Keratinocyte (primary cell): ENCODE data around the gene CECR2. TPM values are rescaled to one million over a fixed set of nuclear protein-coding genes. Genes with fewer than 3 reads are reported as not detected.

Source experiments
- DNase-seq: peaks from one replicate; pipeline ENCODE4 v3.0.0-alpha.2; 2011; ENCODE audit warnings: low read depth, missing footprints, low spot score
- FAIRE-seq: peaks from 2 replicates; lab custom pipeline; 2011; peaks lifted over from hg19 to GRCh38; lab: Jason Lieb, UNC
- H2AFZ ChIP-seq: 2 replicates; pipeline ENCODE4 v1.6.0; 2012; ENCODE audit warnings: low read length, control low read depth, inconsistent platforms; ENCODE audit not compliant: control insufficient read depth
- H3K27ac ChIP-seq: 2 replicates; pipeline ENCODE4 v1.5.1; 2011; ENCODE audit warnings: low read length; ENCODE audit not compliant: control insufficient read depth, insufficient read depth
- H3K27me3 ChIP-seq: 3 replicates; pipeline ENCODE4 v1.6.0; 2011; ENCODE audit warnings: low read length; ENCODE audit not compliant: control insufficient read depth, insufficient read depth; ENCODE audit errors: extremely low read depth
- H3K36me3 ChIP-seq, 2 experiments: 2 replicates in 1 of 2; 3 replicates in 1 of 2; pipeline ENCODE4 v1.5.1; 2011; ENCODE audit warnings: low read length in 2 of 2, mild to moderate bottlenecking in 1 of 2; ENCODE audit not compliant: control insufficient read depth in 2 of 2, insufficient read depth in 2 of 2; ENCODE audit errors: extremely low read depth in 1 of 2
- H3K4me1 ChIP-seq: 3 replicates; pipeline ENCODE4 v1.5.1; 2011; ENCODE audit warnings: low read length; ENCODE audit not compliant: control insufficient read depth, insufficient read depth; ENCODE audit errors: extremely low read depth
- H3K4me2 ChIP-seq: 3 replicates; pipeline ENCODE4 v1.6.0; 2011; ENCODE audit warnings: low read depth, low read length; ENCODE audit not compliant: control insufficient read depth, insufficient read depth; ENCODE audit errors: extremely low read depth
- H3K4me3 ChIP-seq, 3 experiments: fragments of 200-600 bp in 1 of 3; sonication (generic) in 1 of 3; 2 replicates in 2 of 3; 3 replicates in 1 of 3; pipeline ENCODE4 v1.5.1; 2011 to 2016; ENCODE audit warnings: low read length in 3 of 3, mild to moderate bottlenecking in 3 of 3, control low read depth in 2 of 3, inconsistent platforms in 1 of 3, low read depth in 1 of 3, mixed read lengths in 1 of 3, mixed run types in 1 of 3, moderate library complexity in 1 of 3; ENCODE audit not compliant: control insufficient read depth in 2 of 3, insufficient read depth in 2 of 3; ENCODE audit errors: extremely low read depth in 1 of 3
- H3K79me2 ChIP-seq: 2 replicates; pipeline ENCODE4 v1.6.0; 2012; ENCODE audit warnings: low read length; ENCODE audit not compliant: control insufficient read depth, insufficient read depth
- H3K9ac ChIP-seq: 3 replicates; pipeline ENCODE4 v1.6.0; 2011; ENCODE audit warnings: low read length; ENCODE audit not compliant: control insufficient read depth, insufficient read depth; ENCODE audit errors: extremely low read depth
- H3K9me1 ChIP-seq: 3 replicates; pipeline ENCODE4 v1.6.0; 2011; ENCODE audit warnings: low read length; ENCODE audit not compliant: control insufficient read depth, insufficient read depth; ENCODE audit errors: extremely low read depth
- H3K9me3 ChIP-seq: 2 replicates; pipeline ENCODE4 v1.5.1; 2012; ENCODE audit warnings: low read depth, low read length; ENCODE audit not compliant: control insufficient read depth
- H4K20me1 ChIP-seq: 3 replicates; pipeline ENCODE4 v1.6.0; 2011; ENCODE audit warnings: low read length; ENCODE audit not compliant: control insufficient read depth, insufficient read depth; ENCODE audit errors: extremely low read depth
- CTCF ChIP-seq, 3 experiments: IDR thresholded peaks in 1 of 3; conservative IDR thresholded peaks in 1 of 3; optimal IDR thresholded peaks in 1 of 3; 2 replicates in 2 of 3; 3 replicates in 1 of 3; pipeline versions ENCODE3 to v1.5.1; 2011; ENCODE audit warnings: low read length in 3 of 3, mild to moderate bottlenecking in 3 of 3, moderate library complexity in 2 of 3, control low read depth in 1 of 3, inconsistent platforms in 1 of 3; ENCODE audit not compliant: insufficient read depth in 2 of 3; ENCODE audit errors: extremely low read depth in 1 of 3
- EZH2 ChIP-seq: IDR thresholded peaks from one replicate; pipeline ENCODE4 v1.6.1; 2012; ENCODE audit warnings: inconsistent platforms, mild to moderate bottlenecking, low read length, moderate library complexity
- dilution Hi-C: fragments of 300-500 bp; cut with MboI; formaldehyde crosslinking; loops from one replicate; pipeline ENCODE4 v1.7.0; 2020; ENCODE audit warnings: low sequenced_read_pairs; ENCODE audit not compliant: extremely low pct_ligation_motif_present
- polyA plus RNA-seq, 5 experiments: library from polyadenylated mRNA; depleted of rRNA in 3 of 5; stranded (reverse) in 3 of 5; stranded (forward) in 1 of 5; unstranded in 1 of 5; fragments of >200 nt; gene quantifications; 1 replicate in 1 of 5; 2 replicates in 3 of 5; 3 replicates in 1 of 5; pipeline versions ENCODE4 v1.2.1 to v1.2.3, GENCODE V29; 2011 to 2012; ENCODE audit warnings: missing spikeins in 2 of 5, low read depth in 1 of 5, low replicate concordance in 1 of 5

The CECR2 gene
- polyA plus RNA-seq, 1 donor (not counting 4 experiments of a cell fraction or from before 2014, with no cell fraction given): not detected

DNA sequence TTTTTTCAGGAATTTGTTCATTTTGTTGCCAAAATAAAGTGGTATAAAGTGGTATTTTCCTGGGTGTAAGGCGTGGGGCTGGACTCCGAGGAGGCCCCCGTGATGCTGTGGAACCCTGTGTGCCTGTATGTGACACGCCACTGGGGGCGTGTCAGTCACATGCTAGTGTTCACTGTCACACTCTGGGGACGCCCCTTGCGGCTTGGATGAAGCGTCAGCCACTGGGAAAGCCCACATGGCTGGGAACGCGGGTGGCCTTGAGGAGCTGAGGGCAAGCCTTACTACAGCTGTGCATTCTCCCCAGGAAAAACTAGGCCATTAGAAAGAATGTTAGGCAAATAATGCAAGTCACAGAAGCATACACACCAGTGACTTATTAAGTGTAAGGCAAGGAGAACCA, 117.1 kb downstream of the CECR2 start:
- Histone ChIP-seq H3K36me3 (no peaks in the 10 kb centered on the region), H2AFZ (no peak overlapping the region), H3K9ac (no peak overlapping the region), H3K27me3 (no peaks in the 10 kb centered on the region), H3K9me3 (no peaks in the 10 kb centered on the region), H3K27ac (no peak overlapping the region), H3K79me2 (no peaks in the 10 kb centered on the region), H4K20me1 (no peaks in the 10 kb centered on the region), H3K4me2 (no peak overlapping the region), H3K4me3 (no peak overlapping the region), H3K4me1 (no peaks in the 10 kb centered on the region), H3K9me1 (no peaks in the 10 kb centered on the region)
- no peak for DNase-seq
- no peak for FAIRE-seq
- dilution Hi-C loops: no loop called here
- TF ChIP-seq EZH2 (no peak), CTCF (optimal IDR thresholded peaks at IDR 0.05 in 1 of 3, IDR thresholded peaks at IDR 0.05 in 1 of 3, conservative IDR thresholded peaks at IDR 0.05 in 1 of 3; ENCODE audit: extremely low read depth in 1 of 3, insufficient read depth in 2 of 3, low read length in 3 of 3) (no peak)

DNA sequence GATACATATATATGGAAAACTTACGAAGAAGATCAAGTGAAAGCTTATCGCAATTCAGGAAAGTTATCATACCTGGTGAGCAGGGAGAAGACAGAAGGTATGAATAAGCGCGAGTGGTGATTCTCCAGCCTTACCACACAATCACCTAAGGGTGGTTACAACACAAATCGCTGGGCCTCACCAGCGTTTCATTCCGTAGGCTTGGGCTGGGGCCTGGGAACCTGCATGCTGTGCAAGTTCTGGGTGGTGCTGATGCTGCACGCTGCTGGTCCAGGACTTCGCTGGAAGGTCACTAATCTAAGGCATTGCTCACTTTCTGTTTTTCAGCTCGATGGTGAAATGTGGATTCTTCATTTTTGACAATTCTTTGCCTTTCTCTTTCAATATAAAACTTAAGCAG, 117.5 kb downstream of the CECR2 start:
- Histone ChIP-seq H3K9ac (no peak overlapping the region), H3K79me2 (no peaks in the 10 kb centered on the region), H3K4me3 (no peak overlapping the region), H2AFZ (no peak overlapping the region), H3K27me3 (no peaks in the 10 kb centered on the region), H3K4me1 (no peaks in the 10 kb centered on the region), H3K9me1 (no peaks in the 10 kb centered on the region), H3K4me2 (no peak overlapping the region), H3K9me3 (no peaks in the 10 kb centered on the region), H4K20me1 (no peaks in the 10 kb centered on the region), H3K27ac (no peak overlapping the region), H3K36me3 (no peaks in the 10 kb centered on the region)
- no peak for DNase-seq
- no peak for FAIRE-seq
- TF ChIP-seq EZH2: no peak
- dilution Hi-C loops: no loop called here

DNA sequence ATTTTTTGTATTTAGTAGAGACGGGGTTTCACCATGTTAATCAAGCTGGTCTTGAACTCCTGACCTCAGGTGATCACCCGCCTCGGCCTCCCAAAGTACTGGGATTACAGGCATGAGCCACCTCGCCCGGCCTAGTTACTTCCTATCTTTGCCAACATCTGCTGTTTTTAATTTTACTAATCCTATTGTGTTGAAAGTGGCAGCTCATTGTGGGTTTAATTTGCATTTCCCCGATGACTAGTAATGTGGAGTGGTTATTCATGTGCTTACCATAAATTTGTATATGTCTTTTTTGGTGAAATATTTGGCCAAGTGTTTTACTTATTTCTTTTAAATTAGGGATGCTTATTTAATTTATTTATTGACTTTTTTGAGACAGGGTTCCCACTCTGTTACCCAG, 119.8 kb downstream of the CECR2 start:
- H3K4me1 ChIP-seq: no peaks in the 10 kb centered on the region
- H3K9ac ChIP-seq: no peak overlapping the region
- no peaks in the 10 kb centered on the region for H3K9me1 ChIP-seq
- no peak for TF ChIP-seq CTCF (optimal IDR thresholded peaks at IDR 0.05 in 1 of 3, IDR thresholded peaks at IDR 0.05 in 1 of 3, conservative IDR thresholded peaks at IDR 0.05 in 1 of 3; ENCODE audit: extremely low read depth in 1 of 3, insufficient read depth in 2 of 3, low read length in 3 of 3)
- TF ChIP-seq EZH2: no peak
- dilution Hi-C loops: no loop called here
- no peak overlapping the region for H3K4me3 ChIP-seq
- DNase-seq (no peak), FAIRE-seq (no peak)
- H4K20me1 ChIP-seq: no peaks in the 10 kb centered on the region
- H3K79me2 ChIP-seq: no peaks in the 10 kb centered on the region
- no peak overlapping the region for H2AFZ ChIP-seq
- H3K36me3 ChIP-seq: no peaks in the 10 kb centered on the region
- no peaks in the 10 kb centered on the region for H3K27me3 ChIP-seq
- H3K9me3 ChIP-seq: no peaks in the 10 kb centered on the region
- H3K27ac ChIP-seq: no peak overlapping the region
- H3K4me2 ChIP-seq: no peak overlapping the region
